Stimulated activated CD4-positive, alpha-beta T cell treated with anti-CD3 and anti-CD28 coated beads, Interleukin-4, amount 100 ng/mL, for 48 hours (primary cell): ENCODE data around the gene CLBA1.
"Not testable (repeated sequence)": the region's sequence is repeated elsewhere in the genome, so short reads cannot be mapped to it uniquely, and the experiment has no call there.

Experiments
- DNase-seq, 2 donors: peaks; one replicate each; pipeline ENCODE4 v3.0.0-alpha.2; 2020; ENCODE audit warnings: low read depth in 2 of 2

The CLBA1 gene

DNA sequence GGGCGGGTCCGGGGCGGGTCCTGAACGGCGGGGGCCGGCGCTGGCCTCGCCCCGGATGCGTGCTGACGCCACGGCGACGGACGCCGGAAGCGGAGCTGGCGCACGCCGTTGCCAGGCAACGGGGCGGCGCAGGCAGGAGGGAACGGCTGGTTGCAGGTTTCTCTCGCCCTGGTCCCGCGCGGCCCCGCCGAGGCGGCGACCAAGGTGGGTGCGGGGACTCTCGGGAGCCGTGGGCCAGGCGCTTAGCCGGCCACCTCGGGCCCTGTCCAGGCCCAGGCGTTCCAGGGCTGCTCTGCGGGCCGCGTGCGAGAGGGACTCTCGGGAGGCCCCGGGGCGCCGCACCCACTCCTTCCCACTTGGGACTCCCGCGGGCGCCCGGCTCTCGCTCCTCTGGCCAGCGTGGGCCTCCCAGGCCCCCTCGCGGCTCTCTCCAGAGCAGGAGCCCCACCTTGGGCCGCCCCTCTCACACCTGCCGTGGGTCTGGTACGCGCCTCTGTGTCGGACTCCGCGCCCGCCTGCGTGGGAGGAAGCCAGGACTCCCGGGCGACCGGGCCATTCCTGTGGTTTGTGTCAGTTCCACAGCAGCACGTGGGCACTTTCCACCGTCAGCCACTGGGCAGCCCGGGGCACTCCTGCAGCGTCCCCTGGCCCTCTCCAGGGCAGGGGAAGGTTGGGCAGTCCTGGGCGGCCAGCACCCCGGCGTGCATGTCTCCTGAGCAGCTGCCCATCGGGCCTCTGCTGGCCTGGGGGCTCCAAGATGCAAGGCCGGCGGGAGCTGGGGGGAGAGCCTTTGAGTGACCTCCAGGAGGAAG lies at the start of gene CLBA1:
TSS of gene CLBA1 (plus strand) at position 114 of the 812 bp plus-strand sequence. CDS start at position 758, 644 bp downstream.
- peak; percentile 80 to 82 for DNase-seq

DNA sequence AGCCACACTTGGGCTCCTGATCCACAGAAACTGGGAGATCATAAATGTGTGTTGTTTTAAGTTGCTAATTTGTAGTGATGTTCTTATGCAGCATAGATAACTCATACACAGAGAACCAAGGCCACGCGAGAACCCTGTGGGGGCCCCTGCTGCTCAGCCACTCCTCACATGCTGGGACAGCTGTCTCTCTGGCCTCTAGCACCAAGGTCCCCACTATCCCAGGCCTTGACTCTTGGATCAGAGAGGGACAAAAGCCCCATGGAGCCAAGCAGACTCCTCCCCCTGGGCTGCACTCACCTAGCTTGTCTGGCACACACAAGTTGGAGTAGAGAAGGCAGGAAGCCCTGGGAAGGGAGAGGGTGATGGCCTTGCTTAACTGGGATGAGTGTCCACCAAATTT lies 49.6 kb upstream of the CLBA1 start:
- DNase-seq = no peak

DNA sequence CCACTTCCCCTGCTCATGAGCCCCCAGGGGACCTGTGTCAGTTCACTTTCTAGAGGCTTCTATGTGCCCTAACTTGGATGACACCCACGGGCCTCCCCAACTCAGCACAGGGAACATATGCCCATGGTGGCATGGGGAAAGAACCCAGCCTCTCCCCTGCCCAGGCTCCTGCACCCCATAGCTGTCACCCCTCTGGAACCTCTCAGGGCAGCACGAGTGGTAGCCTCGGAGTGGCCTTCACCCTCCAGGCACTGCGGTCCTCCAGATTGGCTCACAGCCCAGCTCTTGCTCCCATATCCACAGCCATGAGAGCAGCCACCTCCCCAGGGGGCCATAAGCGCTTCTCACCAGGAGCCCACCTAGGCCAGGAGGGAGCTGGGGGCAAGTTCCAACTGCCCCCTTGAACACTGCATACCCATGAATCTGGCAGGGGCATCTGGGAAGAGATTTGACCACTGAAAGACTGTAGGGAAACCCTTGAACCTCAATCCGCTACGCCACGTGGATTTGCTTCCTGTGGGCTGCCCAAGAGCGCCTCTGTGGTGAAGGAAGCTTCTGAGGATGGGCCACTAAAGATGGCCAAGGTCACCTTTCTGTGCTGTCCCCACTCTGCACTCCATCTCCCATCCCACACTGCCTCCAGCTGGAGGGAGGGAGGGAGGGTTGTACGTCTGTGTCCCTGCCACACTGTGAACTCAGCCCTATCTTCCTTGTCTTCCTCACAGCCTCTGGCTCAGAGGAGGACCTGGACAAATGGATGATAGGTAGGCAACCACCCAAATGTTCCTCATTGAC lies 49.0 kb upstream of the CLBA1 start:
- no peak for DNase-seq

GRCh38 chr14:104937161-104937560 lies 48.4 kb upstream of the CLBA1 start:
- no peak for DNase-seq

- no peak for DNase-seq
These were observed 47.8 kb upstream of the CLBA1 start for GRCh38 chr14:104937694-104938365.

DNA sequence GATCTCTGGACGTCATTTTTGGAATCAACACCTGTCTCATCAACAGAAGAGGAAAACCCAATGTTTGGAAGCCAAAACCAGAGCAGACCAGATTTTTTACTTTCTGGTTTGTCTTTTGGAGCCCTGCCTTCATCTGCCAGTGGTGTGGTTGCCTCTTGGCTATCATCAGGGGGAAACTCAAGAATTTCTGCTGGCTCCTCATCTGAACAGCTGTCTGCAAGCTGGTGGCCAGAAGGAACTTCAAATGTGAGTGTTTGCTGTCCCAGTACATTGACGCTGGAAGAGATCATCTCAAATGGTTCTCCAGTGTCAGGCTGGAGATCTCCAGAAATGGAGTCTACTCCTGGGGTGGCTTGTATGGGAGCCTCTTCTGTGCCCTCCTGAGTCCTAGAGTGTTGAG lies 47.2 kb upstream of the CLBA1 start:
- no peak for DNase-seq

- no peak for DNase-seq
These were observed 46.6 kb upstream of the CLBA1 start for GRCh38 chr14:104938960-104939359.

GRCh38 chr14:104939666-104940410 lies 45.8 kb upstream of the CLBA1 start:
- DNase-seq = no peak

DNA sequence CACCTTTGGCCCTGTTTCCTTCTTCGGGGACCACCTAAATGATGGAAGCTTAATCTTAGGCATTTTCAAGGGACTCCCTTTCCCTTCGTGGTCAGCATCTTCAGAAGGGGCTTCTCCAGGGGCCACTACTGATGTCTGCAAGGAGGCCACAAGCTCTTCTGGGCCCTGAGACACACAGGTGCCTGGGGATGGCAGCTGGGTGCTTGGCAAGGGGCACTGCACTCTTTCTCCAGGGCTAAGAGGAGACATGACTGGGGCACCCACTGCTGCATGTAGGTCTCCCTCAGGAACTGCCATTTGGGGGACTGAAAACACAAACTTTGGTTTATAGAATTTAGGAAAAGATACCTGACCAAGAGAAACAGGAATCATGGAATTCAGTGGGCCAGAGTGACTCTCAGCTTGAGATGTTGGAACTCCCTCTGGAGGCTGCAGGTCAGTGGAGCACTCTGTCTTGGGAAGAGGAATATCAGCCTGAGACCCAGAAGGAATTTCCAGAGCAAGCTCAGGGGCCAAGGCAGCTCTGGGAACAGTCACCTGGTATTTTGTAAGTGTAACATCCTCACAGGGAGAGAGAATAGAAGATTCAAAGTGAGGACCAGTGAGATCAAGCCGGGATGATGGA lies 45.0 kb upstream of the CLBA1 start:
- no peak for DNase-seq

- no peak for DNase-seq
These were observed 43.9 kb upstream of the CLBA1 start for GRCh38 chr14:104941508-104942365.

DNA sequence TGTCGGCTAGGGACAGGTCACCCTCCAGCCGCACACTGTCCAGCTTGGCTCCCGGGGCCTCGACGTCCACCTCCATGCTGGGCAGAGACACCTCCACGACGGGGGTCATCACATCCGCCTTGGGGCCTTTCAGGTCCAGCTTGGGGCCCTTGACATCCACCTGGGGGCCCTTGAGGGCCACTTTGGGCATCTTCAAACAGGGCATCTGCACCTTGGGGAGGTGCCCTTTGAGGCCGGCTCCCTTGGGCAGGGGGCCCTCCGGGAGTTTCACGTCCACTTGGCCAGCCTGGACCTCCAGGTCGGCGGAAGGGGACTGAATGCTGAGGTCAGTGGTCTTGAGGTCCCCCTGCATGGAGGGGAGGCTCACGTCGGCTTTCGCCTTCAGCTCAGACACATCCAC lies 43.0 kb upstream of the CLBA1 start:
- no peak for DNase-seq

GRCh38 chr14:104943216-104944015 lies 42.2 kb upstream of the CLBA1 start:
- not testable (repeated sequence) for DNase-seq

DNA sequence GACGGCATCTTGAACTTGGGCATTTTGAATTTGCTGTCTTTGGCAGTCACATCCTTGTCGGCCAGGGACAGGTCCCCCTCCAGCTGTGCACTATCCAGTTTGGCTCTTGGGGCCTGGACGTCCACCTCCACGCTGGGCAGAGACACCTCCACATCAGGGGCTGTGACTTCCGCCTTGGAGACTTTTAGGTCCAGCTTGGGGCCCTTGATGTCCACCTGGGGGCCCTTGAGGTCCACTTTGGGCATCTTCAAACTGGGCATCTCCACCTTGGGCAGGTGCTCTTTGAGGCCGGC lies 41.6 kb upstream of the CLBA1 start:
- DNase-seq = not testable (repeated sequence)

GRCh38 chr14:104944436-104945205 lies 41.0 kb upstream of the CLBA1 start:
- DNase-seq = not testable (repeated sequence)

DNA sequence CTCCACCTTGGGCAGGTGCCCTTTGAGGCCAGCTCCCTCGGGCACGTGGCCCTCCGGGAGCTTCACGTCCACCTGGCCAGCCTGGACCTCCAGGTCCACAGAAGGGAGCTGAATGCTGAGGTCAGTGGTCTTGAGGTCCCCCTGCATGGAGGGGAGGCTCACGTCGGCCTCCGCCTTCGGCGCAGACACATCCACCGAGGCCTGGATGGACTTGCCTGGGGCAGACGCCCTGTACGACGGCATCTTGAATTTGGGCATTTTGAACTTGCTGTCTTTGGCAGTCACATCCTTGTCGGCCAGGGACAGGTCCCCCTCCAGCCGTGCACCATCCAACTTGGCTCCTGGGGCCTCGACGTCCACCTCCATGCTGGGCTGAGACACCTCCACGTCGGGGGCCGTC lies 40.3 kb upstream of the CLBA1 start:
- DNase-seq = not testable (repeated sequence)

DNA sequence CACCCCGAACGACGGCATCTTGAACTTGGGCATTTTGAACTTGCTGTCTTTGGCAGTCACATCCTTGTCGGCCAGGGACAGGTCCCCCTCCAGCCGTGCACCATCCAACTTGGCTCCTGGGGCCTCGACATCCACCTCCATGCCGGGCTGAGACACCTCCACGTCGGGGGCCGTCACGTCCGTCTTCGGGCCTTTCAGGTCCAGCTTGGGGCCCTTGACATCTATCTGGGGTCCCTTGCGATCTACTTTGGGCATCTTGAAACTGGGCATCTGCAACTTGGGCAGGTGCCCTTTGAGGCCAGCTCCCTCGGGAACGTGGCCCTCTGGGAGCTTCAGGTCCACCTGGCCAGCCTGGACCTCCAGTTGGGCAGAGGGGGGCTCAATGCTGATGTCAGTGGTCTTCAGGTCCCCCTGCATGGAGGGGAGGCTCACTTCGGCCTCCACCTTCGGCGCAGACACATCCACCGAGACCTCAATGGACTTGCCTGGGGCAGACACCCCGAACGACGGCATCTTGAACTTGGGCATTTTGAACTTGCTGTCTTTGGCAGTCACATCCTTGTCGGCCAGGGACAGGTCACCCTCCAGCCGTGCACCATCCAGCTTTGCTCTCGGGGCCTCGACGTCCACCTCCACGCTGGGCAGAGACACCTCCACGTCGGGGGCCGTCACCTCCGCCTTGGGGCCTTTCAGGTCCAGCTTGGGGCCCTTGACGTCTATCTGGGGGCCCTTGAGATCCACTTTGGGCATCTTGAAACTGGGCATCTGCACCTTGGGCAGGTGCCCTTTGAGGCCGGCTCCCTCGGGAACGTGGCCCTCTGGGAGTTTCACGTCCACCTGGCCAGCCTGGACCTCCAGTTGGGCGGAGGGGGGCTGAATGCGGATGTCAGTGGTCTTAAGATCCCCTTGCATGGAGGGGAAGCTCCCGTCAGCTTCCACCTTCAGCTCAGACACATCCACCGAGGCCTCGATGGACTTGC lies 39.3 kb upstream of the CLBA1 start:
- DNase-seq = not testable (repeated sequence)

GRCh38 chr14:104947201-104947600 lies 38.4 kb upstream of the CLBA1 start:
- not testable (repeated sequence) for DNase-seq
